Calu3 (cell line): ENCODE results near the gene LUZP1. TPM values are rescaled to one million over a fixed set of nuclear protein-coding genes. Genes with fewer than 3 reads are reported as not detected.
"Not testable (repeated sequence)": the region's sequence is repeated elsewhere in the genome, so short reads cannot be mapped to it uniquely, and the experiment has no call there.

ENCODE experiments used
- BruUV-seq: library from RNA; stranded (reverse); fragments of 400-500 nt; replicated peaks from 2 replicates; lab custom pipeline; 2021; lab: Mats Ljungman, UMichigan
- CTCF ChIA-PET: fragments of 300-600 bp; sonication (Branson Sonifier 250); formaldehyde crosslinking; loops from one replicate; lab custom pipeline; 2022; ENCODE audit warnings: antibody characterized with exemption; lab: Charles Lee
- DNase-seq: peaks from one replicate; pipeline ENCODE4 v3.0.0; 2022
- H3K27ac Mint-ChIP-seq: one replicate; pipeline ENCODE4 v1.8.0; 2022; ENCODE audit warnings: mixed read lengths; ENCODE audit not compliant: unreplicated experiment
- H3K27me3 Mint-ChIP-seq: one replicate; pipeline ENCODE4 v1.8.0; 2022; ENCODE audit warnings: mixed read lengths; ENCODE audit not compliant: unreplicated experiment
- H3K36me3 Mint-ChIP-seq: one replicate; pipeline ENCODE4 v1.8.0; 2022; ENCODE audit warnings: mild to moderate bottlenecking, moderate library complexity, mixed read lengths; ENCODE audit not compliant: insufficient read depth, unreplicated experiment
- H3K4me1 Mint-ChIP-seq: one replicate; pipeline ENCODE4 v1.8.0; 2022; ENCODE audit warnings: mild to moderate bottlenecking, low read depth, mixed read lengths; ENCODE audit not compliant: unreplicated experiment
- H3K4me3 Mint-ChIP-seq: one replicate; pipeline ENCODE4 v1.8.0; 2022; ENCODE audit warnings: mild to moderate bottlenecking, low read depth, moderate library complexity, mixed read lengths; ENCODE audit not compliant: unreplicated experiment
- H3K9me3 Mint-ChIP-seq: one replicate; pipeline ENCODE4 v1.8.0; 2022; ENCODE audit warnings: low read depth, mixed read lengths; ENCODE audit not compliant: unreplicated experiment
- CTCF ChIP-seq: fragments of 200-600 bp; IDR thresholded peaks from one replicate; pipeline ENCODE4 v1.8.0; 2022; ENCODE audit warnings: antibody characterized with exemption; ENCODE audit not compliant: unreplicated experiment
- intact Hi-C: fragments of 100-400 bp; cut with micrococcal nuclease; formaldehyde crosslinking; loops from one replicate; pipeline ENCODE4 v1.10.0; 2022; ENCODE audit not compliant: unreplicated experiment
- total RNA-seq: library from RNA; stranded (reverse); gene quantifications from 2 replicates; pipeline ENCODE4 v1.2.3, GENCODE V29; 2022

Gene LUZP1
- total RNA-seq, 1 experiment from 2014 or later = 17.4 TPM

- Mint-ChIP-seq H3K36me3 (no peaks in the 10 kb centered on the region), H3K4me1 (peaks cover 8% of the 10 kb centered on the region), H3K27ac (no peak overlapping the region), H3K4me3 (no peak overlapping the region), H3K27me3 (no peaks in the 10 kb centered on the region), H3K9me3 (no peaks in the 10 kb centered on the region)
- BruUV-seq = no TSS peak
- TF ChIP-seq CTCF = no peak
- no peak for DNase-seq
- CTCF ChIA-PET = no interaction called here
- intact Hi-C loops = loop anchor here (10.0 kb wide), 1 partner anchor 324 kb away; the partner anchor contains the start of gene E2F2
These were observed 42.3 kb upstream of the LUZP1 start for GRCh38 chr1:23210963-23211362.

GRCh38 chr1:23210351-23210785 is 41.7 kb upstream of the LUZP1 start:
- Mint-ChIP-seq H3K27me3 (no peaks in the 10 kb centered on the region), H3K9me3 (no peaks in the 10 kb centered on the region), H3K4me1 (peaks cover 8% of the 10 kb centered on the region), H3K4me3 (no peak overlapping the region), H3K36me3 (no peaks in the 10 kb centered on the region), H3K27ac (no peak overlapping the region)
- no peak for TF ChIP-seq CTCF
- intact Hi-C loops = loop anchor here (10.0 kb wide), 1 partner anchor 324 kb away; the partner anchor contains the start of gene E2F2
- DNase-seq = peak; percentile 23
- CTCF ChIA-PET = interaction anchor here (0.8 kb wide), 1 partner anchor 25 kb away, joined by 3 read pairs; no protein-coding TSS in a partner anchor
- no TSS peak for BruUV-seq

GRCh38 chr1:23209770-23210169 is 41.1 kb upstream of the LUZP1 start:
- no peaks in the 10 kb centered on the region for H3K27me3 Mint-ChIP-seq
- H3K27ac Mint-ChIP-seq = no peak overlapping the region
- CTCF ChIA-PET = interaction anchor here (0.8 kb wide), 1 partner anchor 25 kb away, joined by 3 read pairs; no protein-coding TSS in a partner anchor
- intact Hi-C loops = loop anchor here (10.0 kb wide), 1 partner anchor 325 kb away; the partner anchor contains the start of gene E2F2
- TF ChIP-seq CTCF = no peak
- DNase-seq = no peak
- no peak overlapping the region for H3K4me3 Mint-ChIP-seq
- H3K9me3 Mint-ChIP-seq = no peaks in the 10 kb centered on the region
- no TSS peak for BruUV-seq
- peaks cover 4% of the 10 kb centered on the region for H3K4me1 Mint-ChIP-seq
- H3K36me3 Mint-ChIP-seq = no peaks in the 10 kb centered on the region

- Mint-ChIP-seq H3K27me3 (no peaks in the 10 kb centered on the region), H3K4me3 (no peak overlapping the region), H3K9me3 (no peaks in the 10 kb centered on the region), H3K4me1 (no peaks in the 10 kb centered on the region), H3K36me3 (no peaks in the 10 kb centered on the region), H3K27ac (no peak overlapping the region)
- DNase-seq = no peak
- CTCF ChIA-PET = no interaction called here
- intact Hi-C loops = no loop called here
- no peak for TF ChIP-seq CTCF
- no TSS peak for BruUV-seq
These were observed 39.9 kb upstream of the LUZP1 start for GRCh38 chr1:23208527-23208926.

- H3K36me3 Mint-ChIP-seq, BruUV-seq, H3K4me3 Mint-ChIP-seq, H3K4me1 Mint-ChIP-seq, H3K27me3 Mint-ChIP-seq, H3K27ac Mint-ChIP-seq, intact Hi-C loops, CTCF ChIA-PET, DNase-seq, H3K9me3 Mint-ChIP-seq: not testable (repeated sequence)
These were observed 39.1 kb upstream of the LUZP1 start for GRCh38 chr1:23207733-23208132.
